SK-N-SH (cell line): ENCODE data around the gene ARFGEF2. TPM values are rescaled to one million over a fixed set of nuclear protein-coding genes. Genes with fewer than 3 reads are reported as not detected.

Experiments
- CTCF ChIA-PET: fragments of 300-600, 350-600 bp; formaldehyde crosslinking; extraction: SDS; loops from one replicate; lab custom pipeline; 2021; lab: Yijun Ruan, JAX
- POLR2A ChIA-PET: fragments of 350-600 bp; sonication (Branson Sonifier 250); formaldehyde crosslinking; extraction: SDS; loops from one replicate; lab custom pipeline; 2020; ENCODE audit warnings: antibody characterized with exemption, inconsistent platforms; lab: Yijun Ruan, JAX
- DNase-seq: peaks from one replicate; pipeline ENCODE4 v3.0.0; 2012
- H2AFZ ChIP-seq: fragments of 200-600 bp; sonication (generic); 2 replicates; pipeline ENCODE4 v1.8.1; 2016; ENCODE audit warnings: antibody characterized with exemption, mild to moderate bottlenecking, low read depth
- H3F3A ChIP-seq: fragments of 200-600 bp; sonication (generic); replicated peaks from 2 replicates; pipeline ENCODE3; 2016; ENCODE audit warnings: antibody characterized with exemption, mild to moderate bottlenecking; ENCODE audit not compliant: insufficient read depth
- H3K27ac ChIP-seq, 2 experiments: fragments of 200-500 bp in 1 of 2; fragments of 200-600 bp in 1 of 2; sonication (Bioruptor generic) in 1 of 2; sonication (generic), shearing (Covaris generic) in 1 of 2; 2 replicates each; pipeline versions ENCODE4 v1.5.1 to v1.6.1; 2014 to 2016; ENCODE audit warnings: low read depth in 2 of 2, inconsistent platforms in 1 of 2, low read length in 1 of 2, mild to moderate bottlenecking in 1 of 2, mixed read lengths in 1 of 2
- H3K27me3 ChIP-seq: fragments of 200-600 bp; sonication (generic), shearing (Covaris generic); 2 replicates; pipeline ENCODE4 v1.6.1; 2016; ENCODE audit warnings: mixed run types; ENCODE audit not compliant: insufficient read depth
- H3K36me3 ChIP-seq, 2 experiments: fragments of 200-500 bp in 1 of 2; fragments of 200-600 bp in 1 of 2; sonication (Bioruptor generic) in 1 of 2; sonication (generic) in 1 of 2; replicated peaks in 1 of 2; 2 replicates each; pipeline versions ENCODE3 to v1.5.1; 2014 to 2016; ENCODE audit warnings: low read length in 1 of 2, mild to moderate bottlenecking in 1 of 2; ENCODE audit not compliant: insufficient read depth in 2 of 2, control insufficient read depth in 1 of 2
- H3K4me1 ChIP-seq, 2 experiments: fragments of 200-500 bp in 1 of 2; fragments of 200-600 bp in 1 of 2; sonication (Bioruptor generic) in 1 of 2; sonication (generic), shearing (Covaris generic) in 1 of 2; 2 replicates each; pipeline versions ENCODE4 v1.5.1 to v1.6.1; 2014 to 2016; ENCODE audit warnings: low read depth in 1 of 2, low read length in 1 of 2, mixed run types in 1 of 2; ENCODE audit not compliant: insufficient read depth in 2 of 2, control insufficient read depth in 1 of 2
- H3K4me2 ChIP-seq: fragments of 200-600 bp; sonication (generic), shearing (Covaris generic); 2 replicates; pipeline ENCODE4 v1.6.1; 2017; ENCODE audit warnings: mixed run types
- H3K4me3 ChIP-seq, 2 experiments: fragments of 200-500 bp in 1 of 2; fragments of 200-600 bp in 1 of 2; sonication (Bioruptor generic) in 1 of 2; sonication (generic), shearing (Covaris generic) in 1 of 2; 2 replicates each; pipeline versions ENCODE4 v1.5.1 to v1.8.1; 2014 to 2016; ENCODE audit warnings: low read depth in 2 of 2, inconsistent platforms in 1 of 2, low read length in 1 of 2, mild to moderate bottlenecking in 1 of 2, mixed read lengths in 1 of 2, moderate library complexity in 1 of 2
- H3K79me2 ChIP-seq: fragments of 200-600 bp; sonication (generic); 2 replicates; pipeline ENCODE4 v1.8.1; 2017; ENCODE audit warnings: mild to moderate bottlenecking; ENCODE audit not compliant: insufficient read depth
- H3K9ac ChIP-seq: fragments of 200-600 bp; sonication (generic); 2 replicates; pipeline ENCODE4 v1.6.1; 2017; ENCODE audit warnings: mixed run types
- H3K9me2 ChIP-seq: fragments of 200-600 bp; sonication (generic); 2 replicates; pipeline ENCODE4 v1.6.1; 2017; ENCODE audit warnings: mixed run types
- H3K9me3 ChIP-seq: fragments of 200-600 bp; sonication (generic); 2 replicates; pipeline ENCODE4 v1.6.1; 2017; ENCODE audit warnings: mixed run types, mild to moderate bottlenecking, moderate library complexity
- H4K20me1 ChIP-seq: fragments of 200-600 bp; sonication (generic); 2 replicates; pipeline ENCODE4 v1.6.1; 2017; ENCODE audit warnings: mild to moderate bottlenecking, mixed run types; ENCODE audit not compliant: insufficient read depth
- CHD2 ChIP-seq: fragments of 150-350 bp; IDR thresholded peaks from 2 replicates; pipeline ENCODE4 v1.6.1; 2018; ENCODE audit warnings: low read length; ENCODE audit not compliant: partially characterized antibody
- ELF1 ChIP-seq: IDR thresholded peaks from 2 replicates; pipeline ENCODE4 v1.4.0; 2012
- FOXJ3 ChIP-seq: sonication (generic); formaldehyde crosslinking; IDR thresholded peaks from 2 replicates; pipeline ENCODE4 v1.5.1; 2020; ENCODE audit warnings: mild to moderate bottlenecking, missing genetic modification reagents
- FOXM1 ChIP-seq: IDR thresholded peaks from 2 replicates; pipeline ENCODE4 v1.4.0; 2012; ENCODE audit warnings: low read depth, mild to moderate bottlenecking
- MEF2A ChIP-seq: IDR thresholded peaks from 2 replicates; pipeline ENCODE4 v1.4.0; 2012; ENCODE audit warnings: low read depth, borderline replicate concordance
- NRF1 ChIP-seq: IDR thresholded peaks from 2 replicates; pipeline ENCODE4 v1.6.1; 2012; ENCODE audit warnings: low read depth, mild to moderate bottlenecking, low read length
- POLR2AphosphoS5 ChIP-seq: IDR thresholded peaks from 2 replicates; pipeline ENCODE4 v1.6.1; 2012; ENCODE audit warnings: low read depth, low read length
- RXRA ChIP-seq: IDR thresholded peaks from 2 replicates; pipeline ENCODE4 v1.4.0; 2012; ENCODE audit warnings: low read depth, mild to moderate bottlenecking, borderline replicate concordance
- SMC3 ChIP-seq: IDR thresholded peaks from 2 replicates; pipeline ENCODE4 v1.6.1; 2012; ENCODE audit warnings: low read depth, low read length, improper control_type of control experiment
- USF1 ChIP-seq: IDR thresholded peaks from 2 replicates; pipeline ENCODE4 v1.4.0; 2012; ENCODE audit warnings: low read depth, borderline replicate concordance
- ZBTB33 ChIP-seq: IDR thresholded peaks from 2 replicates; pipeline ENCODE4 v1.4.0; 2012; ENCODE audit warnings: low read depth, borderline replicate concordance
- WGBS: methylation state at CpG from one replicate; pipeline ENCODE4 v1.1.6; 2017; ENCODE audit warnings: low lambda C conversion rate; 5-methylcytosine and 5-hydroxymethylcytosine counted together
- polyA plus RNA-seq, 3 experiments: library from polyadenylated mRNA; depleted of rRNA; stranded (reverse); fragments of >200 nt; gene quantifications; 2 replicates each; pipeline ENCODE4 v1.2.3, GENCODE V29; 2012

Gene ARFGEF2
- polyA plus RNA-seq, 1 of the 3 experiments (the other 2 are of a cell fraction), result 6.1 TPM

- Histone ChIP-seq H3K79me2 (peaks cover 43% of the 10 kb centered on the region), H3K27me3 (no peaks in the 10 kb centered on the region), H3K9ac (peak overlapping the region; percentile 88), H3K9me3 (no peaks in the 10 kb centered on the region), H3K36me3 (peaks cover 0 to 5% of the 10 kb centered on the region in 2 experiments), H3K4me1 (peaks cover 9 to 17% of the 10 kb centered on the region in 2 experiments; a peak in 3 of 4 replicates), H2AFZ (peak overlapping the region; percentile 89), H3K9me2 (no peaks in the 10 kb centered on the region), H3F3A (peaks cover 17% of the 10 kb centered on the region), H3K4me3 (peak overlapping the region; percentile 80 to 92)
- POLR2A ChIA-PET, result no interaction called here
- no peak for DNase-seq
- TF ChIP-seq ZBTB33, result no peak
- no peak for TF ChIP-seq FOXM1
- no peak for TF ChIP-seq ELF1
- no peak for TF ChIP-seq CHD2
- TF ChIP-seq FOXJ3 (CRISPR knock-in tag), result no peak
- no peak for TF ChIP-seq SMC3
- no peak for TF ChIP-seq POLR2AphosphoS5
- TF ChIP-seq MEF2A, result no peak
- no peak for TF ChIP-seq RXRA
- TF ChIP-seq, all 33 proteins: peak for 0
- H3K4me2 ChIP-seq, result peak overlapping the region; percentile 99
- H3K27ac ChIP-seq, result peak overlapping the region in 1 of 2 experiments; percentile 77; a peak in 2 of 4 replicates
- peaks cover 21% of the 10 kb centered on the region for H4K20me1 ChIP-seq
- CTCF ChIA-PET, result interaction anchor here (0.8 to 2.8 kb wide), 4 partner anchors 14 to 297 kb away, joined by 3 to 12 read pairs (median 3); no protein-coding TSS in a partner anchor
- 25% methylated on average over 10 of the region's 10 CpGs for WGBS
These were observed 864 bp upstream of the ARFGEF2 start for GRCh38 chr20:48920527-48921167.

- H3K27ac ChIP-seq, result peak overlapping the region; percentile 62 to 77
- H3K9me2 ChIP-seq, result no peaks in the 10 kb centered on the region
- TF ChIP-seq NRF1 (peak; percentile 51), USF1 (no peak)
- H3K4me3 ChIP-seq, result peak overlapping the region; percentile 80 to 92
- ChIA-PET CTCF (interaction anchor here (1.1 to 2.8 kb wide), 4 partner anchors 16 to 295 kb away, joined by 3 to 12 read pairs (median 4); no protein-coding TSS in a partner anchor), POLR2A (interaction anchor here (0.5 to 0.6 kb wide), 2 partner anchors 12 to 18 kb away, joined by 3 to 4 read pairs; no protein-coding TSS in a partner anchor)
- no peaks in the 10 kb centered on the region for H3K9me3 ChIP-seq
- H3K4me1 ChIP-seq, result peaks cover 9 to 17% of the 10 kb centered on the region in 2 experiments; a peak in 3 of 4 replicates
- peak; percentile 85 for DNase-seq
- H2AFZ ChIP-seq, result peak overlapping the region; percentile 89
- peaks cover 17% of the 10 kb centered on the region for H3F3A ChIP-seq
- WGBS, result 16% methylated on average over 24 of the region's 34 CpGs
- peaks cover 32% of the 10 kb centered on the region for H4K20me1 ChIP-seq
- H3K27me3 ChIP-seq, result no peaks in the 10 kb centered on the region
- H3K79me2 ChIP-seq, result peaks cover 58% of the 10 kb centered on the region
- H3K4me2 ChIP-seq, result peak overlapping the region; percentile 99
- peaks cover 0 to 5% of the 10 kb centered on the region in 2 experiments for H3K36me3 ChIP-seq
- peak overlapping the region; percentile 88 for H3K9ac ChIP-seq
These were observed 641 bp downstream of the ARFGEF2 start for GRCh38 chr20:48921883-48922820.
